ENCODE results near the gene NUDT16.
A peak's percentile ranks its signal among the peaks of the same experiment; 100 is the strongest.

NUDT16 gene

DNA sequence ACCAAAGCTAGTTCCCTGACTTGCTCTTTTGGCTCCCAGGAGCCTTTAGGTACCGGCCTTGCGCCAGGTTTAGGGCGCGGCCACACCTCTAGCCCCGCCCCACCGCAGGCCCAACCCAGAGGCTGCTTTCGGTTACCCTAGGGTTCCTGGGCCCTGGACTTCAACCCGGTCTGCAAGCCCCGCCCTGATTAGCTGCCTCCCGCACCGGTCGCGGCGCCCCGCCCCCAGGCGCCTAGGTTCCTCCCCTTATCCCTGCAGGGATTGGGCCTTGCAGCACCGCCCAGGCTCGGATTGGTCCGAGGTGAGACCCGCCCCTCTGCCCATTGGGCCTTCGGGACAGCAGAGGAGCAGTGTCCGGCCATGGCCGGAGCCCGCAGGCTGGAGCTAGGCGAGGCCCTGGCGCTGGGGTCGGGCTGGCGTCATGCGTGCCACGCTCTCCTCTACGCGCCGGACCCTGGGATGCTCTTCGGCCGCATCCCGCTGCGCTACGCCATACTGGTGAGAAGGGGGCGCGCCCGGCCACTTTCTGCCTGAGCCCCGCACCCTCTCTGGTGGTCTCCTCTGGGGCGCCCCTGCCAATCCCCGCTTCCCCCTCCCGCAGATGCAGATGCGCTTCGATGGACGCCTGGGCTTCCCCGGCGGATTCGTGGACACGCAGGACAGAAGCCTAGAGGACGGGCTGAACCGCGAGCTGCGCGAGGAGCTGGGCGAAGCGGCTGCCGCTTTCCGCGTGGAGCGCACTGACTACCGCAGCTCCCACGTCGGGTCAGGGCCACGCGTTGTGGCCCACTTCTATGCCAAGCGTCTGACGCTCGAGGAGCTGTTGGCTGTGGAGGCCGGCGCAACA is at the start of gene NUDT16:
Gene NUDT16, plus strand, starts transcription at position 330 of the 847 bp plus-strand sequence. Its CDS starts 31 bp downstream, at position 361.
- H3K4me3 ChIP-seq (replicated peaks; ENCODE audit: low read depth, low read length), result peak within 1 kb of the TSS; percentile 95
- DNase-seq (ENCODE audit: extremely low read depth, insufficient read length), result peak; percentile 100
- H3K36me3 ChIP-seq (ENCODE audit: control insufficient read depth, insufficient read depth, low read length), result peaks cover 5% of the 10 kb centered on the region
- H3K27me3 ChIP-seq (replicated peaks; ENCODE audit: control insufficient read depth, insufficient read depth, low read length), result no peaks in the 10 kb centered on the region
- TF ChIP-seq, protein P1, sequence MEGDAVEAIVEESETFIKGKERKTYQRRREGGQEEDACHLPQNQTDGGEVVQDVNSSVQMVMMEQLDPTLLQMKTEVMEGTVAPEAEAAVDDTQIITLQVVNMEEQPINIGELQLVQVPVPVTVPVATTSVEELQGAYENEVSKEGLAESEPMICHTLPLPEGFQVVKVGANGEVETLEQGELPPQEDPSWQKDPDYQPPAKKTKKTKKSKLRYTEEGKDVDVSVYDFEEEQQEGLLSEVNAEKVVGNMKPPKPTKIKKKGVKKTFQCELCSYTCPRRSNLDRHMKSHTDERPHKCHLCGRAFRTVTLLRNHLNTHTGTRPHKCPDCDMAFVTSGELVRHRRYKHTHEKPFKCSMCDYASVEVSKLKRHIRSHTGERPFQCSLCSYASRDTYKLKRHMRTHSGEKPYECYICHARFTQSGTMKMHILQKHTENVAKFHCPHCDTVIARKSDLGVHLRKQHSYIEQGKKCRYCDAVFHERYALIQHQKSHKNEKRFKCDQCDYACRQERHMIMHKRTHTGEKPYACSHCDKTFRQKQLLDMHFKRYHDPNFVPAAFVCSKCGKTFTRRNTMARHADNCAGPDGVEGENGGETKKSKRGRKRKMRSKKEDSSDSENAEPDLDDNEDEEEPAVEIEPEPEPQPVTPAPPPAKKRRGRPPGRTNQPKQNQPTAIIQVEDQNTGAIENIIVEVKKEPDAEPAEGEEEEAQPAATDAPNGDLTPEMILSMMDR (IDR thresholded peaks at IDR 0.05; ENCODE audit: insufficient read depth, low read length, poor library complexity, severe bottlenecking), result peak; percentile 10

DNA sequence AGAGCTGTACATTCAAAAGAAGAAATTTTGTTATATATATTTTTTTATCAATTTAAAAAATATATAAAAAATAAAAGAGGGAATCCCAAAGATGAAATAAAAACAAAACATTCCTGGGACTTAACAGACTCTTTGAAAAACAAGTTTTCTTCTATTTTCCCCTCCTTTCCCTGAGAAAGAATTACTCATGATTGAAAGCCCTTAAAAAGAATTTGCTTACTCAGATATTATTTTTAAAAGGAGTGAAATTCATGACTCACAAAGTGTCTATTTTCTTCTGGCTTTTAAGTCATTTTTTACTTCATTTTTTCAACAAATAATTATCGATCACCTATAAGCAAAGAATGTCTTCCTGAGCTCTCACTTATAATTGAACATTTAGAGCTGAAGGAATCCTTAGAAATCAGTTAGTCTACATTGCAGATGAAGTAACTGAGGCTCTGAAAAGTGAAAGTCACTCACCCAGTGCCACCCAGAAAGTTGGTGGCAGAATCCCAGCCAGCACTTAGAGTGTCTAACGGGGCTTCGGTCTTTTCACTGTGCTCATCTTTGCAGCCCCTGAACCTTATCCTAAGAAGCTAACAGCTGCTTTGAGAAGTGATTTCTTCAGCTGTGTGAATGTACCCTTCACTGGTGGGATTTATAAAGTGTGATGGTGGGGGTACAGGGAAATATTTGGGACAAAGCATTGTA is 42.5 kb upstream of the NUDT16 start:
- TF ChIP-seq, protein P1 (IDR thresholded peaks at IDR 0.05; ENCODE audit: insufficient read depth, low read length, poor library complexity, severe bottlenecking), result no peak
- H3K27me3 ChIP-seq (replicated peaks; ENCODE audit: control insufficient read depth, insufficient read depth, low read length), result no peaks in the 10 kb centered on the region; the same call in 1 of the 2 replicates
- H3K4me3 ChIP-seq (replicated peaks; ENCODE audit: low read depth, low read length), result no peak overlapping the region
- no peaks in the 10 kb centered on the region for H3K36me3 ChIP-seq (ENCODE audit: control insufficient read depth, insufficient read depth, low read length)
- DNase-seq (ENCODE audit: extremely low read depth, insufficient read length), result no peak

DNA sequence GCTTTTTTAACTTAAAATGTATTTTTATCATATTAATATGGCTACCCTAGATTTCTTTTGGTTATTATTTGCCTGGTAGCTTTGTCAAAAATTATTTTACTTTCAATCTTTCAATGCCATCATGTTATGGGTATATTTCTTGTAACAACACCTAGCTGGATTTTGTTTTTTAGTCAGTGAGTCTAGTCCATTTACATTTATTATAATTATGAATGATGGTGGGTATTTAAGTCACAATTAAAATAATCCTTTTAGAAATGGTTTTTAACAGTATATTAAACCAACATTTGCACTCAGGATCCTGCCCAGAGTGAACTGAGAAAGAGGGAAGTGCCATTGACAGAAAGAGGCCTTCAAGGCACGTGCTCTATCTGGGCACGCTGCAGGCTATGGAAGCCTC is 39.8 kb upstream of the NUDT16 start:
- TF ChIP-seq, protein P1 (IDR thresholded peaks at IDR 0.05; ENCODE audit: insufficient read depth, low read length, poor library complexity, severe bottlenecking), result no peak
- DNase-seq (ENCODE audit: extremely low read depth, insufficient read length), result no peak

DNA sequence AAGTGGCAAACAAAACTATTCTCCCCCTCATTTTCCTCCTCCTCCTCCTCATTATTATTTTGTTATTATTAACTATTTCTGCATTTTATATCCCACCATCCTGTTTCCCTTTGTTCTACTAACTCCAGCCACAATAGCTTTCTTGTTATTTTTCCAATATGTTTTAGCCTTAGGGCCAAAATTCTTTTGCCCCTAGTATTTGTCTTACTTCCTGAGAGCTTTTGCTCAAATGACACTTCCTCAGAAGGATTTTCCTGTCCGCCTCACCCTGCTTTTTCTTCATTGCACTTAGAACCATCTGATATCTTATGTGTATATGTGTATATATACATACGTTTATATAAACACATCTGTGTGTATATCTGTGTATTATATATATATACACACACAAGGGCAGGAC is 32.7 kb upstream of the NUDT16 start:
- no peaks in the 10 kb centered on the region for H3K36me3 ChIP-seq (ENCODE audit: control insufficient read depth, insufficient read depth, low read length)
- H3K4me3 ChIP-seq (replicated peaks; ENCODE audit: low read depth, low read length), result no peak overlapping the region
- TF ChIP-seq, protein P1 (IDR thresholded peaks at IDR 0.05; ENCODE audit: insufficient read depth, low read length, poor library complexity, severe bottlenecking), result no peak
- DNase-seq (ENCODE audit: extremely low read depth, insufficient read length), result no peak
- no peaks in the 10 kb centered on the region for H3K27me3 ChIP-seq (replicated peaks; ENCODE audit: control insufficient read depth, insufficient read depth, low read length)

More for the DNA sequence above, 39.8 kb upstream of the NUDT16 start:
- H3K4me3 ChIP-seq (replicated peaks; ENCODE audit: low read depth, low read length), result no peak overlapping the region
- H3K36me3 ChIP-seq (ENCODE audit: control insufficient read depth, insufficient read depth, low read length), result no peaks in the 10 kb centered on the region
- no peaks in the 10 kb centered on the region; the same call in 1 of the 2 replicates for H3K27me3 ChIP-seq (replicated peaks; ENCODE audit: control insufficient read depth, insufficient read depth, low read length)

DNA sequence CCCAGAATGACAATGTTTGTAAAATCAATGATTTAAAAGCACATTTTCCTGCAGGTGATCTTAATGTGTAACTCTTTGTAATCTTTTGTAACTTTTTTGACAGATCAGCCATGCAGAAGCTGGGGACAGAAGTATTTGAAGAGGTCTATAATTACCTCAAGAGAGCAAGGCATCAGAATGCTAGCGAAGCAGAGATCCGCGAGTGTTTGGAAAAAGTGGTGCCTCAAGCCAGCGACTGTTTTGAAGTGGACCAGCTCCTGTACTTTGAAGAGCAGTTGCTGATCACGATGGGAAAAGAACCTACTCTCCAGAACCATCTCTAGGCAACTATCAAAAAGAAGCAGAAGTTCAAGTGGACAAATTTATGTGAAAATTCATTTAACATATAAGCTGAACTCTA is 32.1 kb upstream of the NUDT16 start:
- Histone ChIP-seq H3K4me3 (replicated peaks; ENCODE audit: low read depth, low read length) (no peak overlapping the region), H3K27me3 (replicated peaks; ENCODE audit: control insufficient read depth, insufficient read depth, low read length) (no peaks in the 10 kb centered on the region), H3K36me3 (ENCODE audit: control insufficient read depth, insufficient read depth, low read length) (no peaks in the 10 kb centered on the region)
- TF ChIP-seq, protein P1 (IDR thresholded peaks at IDR 0.05; ENCODE audit: insufficient read depth, low read length, poor library complexity, severe bottlenecking), result no peak
- no peak for DNase-seq (ENCODE audit: extremely low read depth, insufficient read length)
